Germinal center (tissue), 1 donor: ENCODE measurements around the gene HSP90AB1.
A peak's percentile ranks its signal among the peaks of the same experiment; 100 is the strongest.

ENCODE experiments used
- DNase-seq: peaks from one replicate; pipeline ENCODE4 v3.0.0; 2012; ENCODE audit warnings: mixed read lengths, low spot score

The HSP90AB1 gene

DNA sequence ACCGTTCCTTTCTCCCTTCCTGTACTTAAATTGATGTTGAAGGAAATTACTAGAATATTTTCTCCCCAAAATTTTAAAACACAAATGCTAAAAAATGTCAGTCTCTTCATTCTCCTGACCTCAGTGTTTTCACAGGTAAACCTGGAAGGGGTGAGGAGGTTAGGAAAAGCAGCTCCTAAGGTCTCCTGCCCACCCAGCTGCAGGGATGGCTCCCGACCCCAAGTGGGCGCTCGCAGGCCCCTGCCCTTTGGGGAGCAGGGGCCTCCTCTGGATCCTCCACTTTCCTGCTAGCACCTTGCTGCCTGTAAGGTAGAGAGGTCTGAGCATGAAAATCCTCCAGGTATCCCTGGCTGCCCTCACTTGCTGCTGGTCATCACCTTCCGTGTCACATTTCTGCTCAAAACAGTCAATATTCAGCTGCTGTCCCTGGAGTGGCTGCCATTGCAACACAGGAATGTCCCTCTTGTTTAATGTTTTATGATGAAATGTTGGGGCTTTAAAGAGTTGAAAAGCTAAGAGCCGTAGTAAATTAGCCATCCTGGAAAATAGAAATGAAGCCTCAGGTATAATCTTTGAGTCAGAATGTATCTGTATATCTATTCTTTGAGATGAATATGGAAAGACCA lies 10.9 kb upstream of the HSP90AB1 start:
- no peak for DNase-seq

DNA sequence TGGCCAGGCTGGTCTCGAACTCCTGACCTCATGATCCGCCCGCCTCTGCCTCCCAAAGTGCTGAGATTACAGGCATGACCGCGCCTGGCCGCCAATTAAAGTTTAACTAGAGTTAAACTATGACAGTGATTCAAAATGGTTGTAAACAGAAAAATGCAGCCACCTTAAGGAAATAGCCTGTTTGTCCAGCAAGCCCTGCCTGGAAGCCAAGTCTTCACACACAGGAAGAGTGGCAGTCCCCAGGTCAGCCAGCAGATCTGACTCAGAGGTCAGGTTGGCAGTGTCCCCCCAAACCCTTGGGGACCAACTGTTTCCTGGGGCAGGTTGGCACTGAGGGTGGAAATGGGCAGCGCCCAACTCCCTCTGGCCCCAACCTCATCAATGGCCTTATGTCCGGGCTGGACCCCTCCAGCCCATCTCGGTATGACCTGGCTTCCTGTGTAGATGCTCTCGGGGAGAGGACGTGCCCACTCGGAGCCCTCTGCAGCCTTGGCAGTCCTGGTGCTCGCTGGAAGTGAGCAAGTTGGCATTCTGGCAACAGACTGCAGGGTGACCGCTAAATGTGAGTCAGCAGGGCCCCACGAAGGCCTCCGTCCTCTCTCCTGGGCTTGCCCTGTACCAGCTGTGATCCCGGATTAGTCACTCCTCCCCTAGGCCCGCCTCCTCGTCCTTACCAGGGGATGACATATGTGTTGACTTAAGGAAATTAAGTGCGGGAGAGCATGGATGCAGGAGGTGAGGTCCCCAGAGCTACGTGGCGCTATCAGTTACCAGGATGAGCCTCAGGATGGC lies 9.7 kb upstream of the HSP90AB1 start:
- peak; percentile 54 for DNase-seq

DNA sequence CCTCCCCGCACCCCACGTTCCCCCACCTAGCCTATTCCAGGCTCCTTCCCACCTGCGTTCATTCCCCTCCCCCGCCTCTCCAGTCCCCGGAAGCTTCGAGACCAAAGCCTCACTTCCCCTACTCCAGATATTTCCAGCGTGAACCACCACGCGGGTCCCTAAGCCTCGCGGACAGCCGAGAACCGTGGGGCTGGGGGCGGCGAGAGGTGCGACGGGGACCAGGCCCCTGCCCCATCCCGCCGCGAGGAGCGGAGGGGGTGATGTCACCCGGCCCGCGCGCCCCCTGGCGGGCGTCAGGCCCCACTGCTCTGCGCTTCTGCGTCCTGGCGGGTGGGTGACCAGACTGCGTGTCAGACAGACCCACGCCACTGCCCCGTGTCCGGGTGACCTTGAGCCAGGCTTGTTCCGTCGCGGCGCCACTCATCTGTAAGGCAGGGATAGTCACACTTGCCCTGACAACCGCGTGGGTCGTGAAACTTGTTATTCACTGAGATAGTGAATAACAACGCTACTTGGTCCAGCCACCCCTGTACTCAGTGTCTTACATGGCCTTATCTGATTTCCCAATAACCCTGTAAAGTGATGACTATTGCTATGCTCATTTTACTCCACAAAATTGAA lies 9.0 kb upstream of the HSP90AB1 start:
- peak; percentile 86 for DNase-seq

DNA sequence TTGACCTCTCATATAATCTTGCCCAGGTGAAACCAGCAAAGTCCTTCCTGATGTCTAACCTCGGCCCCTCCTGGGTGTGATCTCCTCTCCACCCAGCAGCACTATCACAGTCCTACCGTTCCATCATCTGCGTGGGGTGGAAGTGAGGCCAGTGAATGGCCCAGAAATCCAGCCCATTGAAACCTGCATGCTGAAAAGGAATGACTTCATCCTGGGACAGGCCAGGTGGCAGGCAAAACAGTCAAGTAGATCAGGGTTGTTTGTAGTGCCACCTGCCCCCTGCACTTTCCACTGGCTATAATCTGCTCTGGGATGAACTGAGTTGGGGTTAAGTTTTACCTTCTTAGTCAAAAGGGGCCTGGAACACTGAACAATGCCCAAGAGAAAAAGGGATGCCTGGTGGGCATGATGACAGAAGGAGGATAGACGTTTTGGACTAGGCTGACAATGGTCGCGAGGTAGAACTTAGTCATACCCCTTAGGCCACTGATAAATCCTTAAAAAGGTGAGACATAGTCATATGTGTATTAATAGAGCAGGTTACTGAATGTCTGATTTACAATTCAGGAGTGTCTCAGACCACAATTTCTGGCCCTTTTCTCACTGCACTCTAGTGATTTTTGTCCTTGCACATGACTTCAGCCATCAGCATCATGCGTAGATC lies 8.1 kb upstream of the HSP90AB1 start:
- DNase-seq: no peak

DNA sequence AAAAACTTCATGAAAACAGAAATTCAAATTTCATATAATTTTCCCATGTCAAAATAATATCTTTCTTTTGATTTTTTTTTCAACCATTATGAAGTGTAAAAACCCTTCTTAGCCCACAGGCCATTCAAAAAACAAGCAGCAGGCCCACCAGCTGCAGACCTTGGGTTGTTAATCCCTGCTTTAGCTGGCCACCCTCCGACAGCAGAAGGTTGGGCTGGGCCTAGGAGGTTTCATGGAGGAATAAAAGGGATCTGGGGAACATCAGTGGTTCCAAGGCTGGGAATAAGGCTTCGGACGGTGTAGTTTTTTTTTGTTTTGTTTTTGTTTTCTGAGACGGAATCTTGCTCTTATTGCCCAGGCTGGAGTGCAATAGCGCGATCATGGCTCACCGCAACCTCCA lies 3.6 kb upstream of the HSP90AB1 start:
- no peak for DNase-seq

DNA sequence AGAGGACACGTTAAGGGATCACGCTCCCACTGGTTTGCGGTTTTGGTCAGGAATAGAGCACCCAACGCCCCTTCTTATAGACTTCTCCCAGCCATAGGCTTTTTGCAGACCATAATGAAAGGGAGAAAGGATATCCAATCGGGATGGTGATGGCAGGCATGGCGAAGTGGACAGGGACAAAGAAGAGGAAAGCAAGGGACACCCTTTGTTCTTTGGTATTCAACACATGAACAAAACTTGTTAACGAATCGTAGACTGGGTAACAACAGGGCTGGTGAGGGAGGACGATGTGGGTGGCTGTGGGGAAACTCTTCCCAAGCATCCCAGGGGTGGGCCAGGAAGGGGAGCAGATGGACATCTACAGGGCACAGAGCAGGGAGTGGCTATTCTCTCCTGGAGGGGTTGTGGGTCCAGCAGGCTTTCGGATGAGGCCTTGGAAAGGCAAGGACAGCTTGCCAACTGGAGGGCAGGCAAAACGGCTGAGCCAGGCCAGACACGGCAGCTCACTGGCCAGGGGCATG lies 1.4 kb upstream of the HSP90AB1 start:
- DNase-seq: no peak

DNA sequence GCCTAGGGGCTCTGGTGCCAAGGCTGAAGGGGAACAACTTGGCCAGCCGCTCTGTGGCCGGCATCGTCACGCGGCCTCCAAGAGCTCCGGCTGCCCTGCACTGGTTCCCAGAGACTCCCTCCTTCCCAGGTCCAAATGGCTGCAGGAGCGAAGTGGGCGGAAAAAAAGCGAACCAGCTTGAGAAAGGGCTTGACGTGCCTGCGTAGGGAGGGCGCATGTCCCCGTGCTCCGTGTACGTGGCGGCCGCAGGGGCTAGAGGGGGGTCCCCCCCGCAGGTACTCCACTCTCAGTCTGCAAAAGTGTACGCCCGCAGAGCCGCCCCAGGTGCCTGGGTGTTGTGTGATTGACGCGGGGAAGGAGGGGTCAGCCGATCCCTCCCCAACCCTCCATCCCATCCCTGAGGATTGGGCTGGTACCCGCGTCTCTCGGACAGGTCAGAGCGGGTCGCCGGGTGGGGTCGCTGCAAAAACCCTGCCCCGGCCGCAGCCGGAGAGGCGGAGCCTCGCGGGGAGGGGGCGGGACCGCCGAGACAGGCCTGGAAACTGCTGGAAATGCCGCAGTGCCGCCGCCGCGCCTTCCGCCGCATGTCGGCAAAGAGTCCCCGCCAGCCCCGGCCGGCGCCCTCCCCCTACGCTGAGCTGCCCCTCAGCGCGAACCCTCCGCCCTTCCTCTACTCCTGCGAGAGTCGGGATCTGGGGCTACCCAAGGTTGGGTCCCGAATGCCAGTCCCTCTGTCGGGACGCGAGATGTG lies 814 bp upstream of the HSP90AB1 start:
- DNase-seq: peak; percentile 83

DNA sequence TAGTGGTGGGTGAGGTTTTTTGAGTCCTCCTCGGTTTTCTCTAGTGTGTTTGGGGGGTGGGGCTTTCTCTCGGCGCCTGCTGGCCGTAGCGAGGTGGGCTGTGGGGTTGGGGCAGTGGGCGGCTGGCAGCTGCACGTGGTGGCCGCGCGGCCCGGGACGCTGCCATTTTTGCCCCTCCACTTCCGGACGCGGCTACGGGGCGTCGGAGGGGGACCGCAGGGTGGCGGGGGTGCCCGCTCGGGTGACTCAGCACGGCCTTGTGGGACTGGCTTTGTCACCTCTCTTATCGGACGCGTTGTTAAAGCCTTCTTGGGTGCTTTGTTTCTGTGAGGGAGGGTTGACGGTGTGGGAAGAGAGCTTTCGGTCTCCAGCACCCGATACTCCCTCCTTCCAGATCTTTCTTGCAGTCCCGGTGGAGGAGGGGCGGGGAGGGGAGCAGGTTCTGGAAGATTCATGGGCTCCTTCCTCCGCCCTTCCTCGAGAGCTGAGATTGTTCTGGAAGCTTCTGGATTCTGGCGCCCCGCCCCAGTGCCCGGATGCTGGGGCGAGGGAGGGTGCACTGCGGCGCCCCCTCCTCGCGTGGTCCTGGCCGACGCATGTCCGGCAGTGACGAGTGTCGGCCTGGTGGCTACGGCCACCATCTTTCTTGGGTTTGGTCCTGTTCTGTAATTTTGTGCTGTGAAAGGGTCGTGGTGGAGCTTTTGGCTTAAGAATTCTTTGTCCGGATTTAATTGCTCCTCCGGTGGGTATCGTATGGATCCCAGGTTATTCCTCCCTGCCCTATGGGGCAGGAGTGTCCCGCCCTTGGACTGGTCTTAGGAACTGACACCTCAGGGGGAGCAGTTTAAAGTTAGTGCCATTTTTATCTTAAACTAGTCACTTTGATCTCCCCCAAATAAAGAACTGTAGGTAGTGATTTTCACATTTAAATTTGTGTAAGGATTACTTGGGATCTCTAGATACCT lies 719 bp downstream of the HSP90AB1 start:
- peak; percentile 67 for DNase-seq

DNA sequence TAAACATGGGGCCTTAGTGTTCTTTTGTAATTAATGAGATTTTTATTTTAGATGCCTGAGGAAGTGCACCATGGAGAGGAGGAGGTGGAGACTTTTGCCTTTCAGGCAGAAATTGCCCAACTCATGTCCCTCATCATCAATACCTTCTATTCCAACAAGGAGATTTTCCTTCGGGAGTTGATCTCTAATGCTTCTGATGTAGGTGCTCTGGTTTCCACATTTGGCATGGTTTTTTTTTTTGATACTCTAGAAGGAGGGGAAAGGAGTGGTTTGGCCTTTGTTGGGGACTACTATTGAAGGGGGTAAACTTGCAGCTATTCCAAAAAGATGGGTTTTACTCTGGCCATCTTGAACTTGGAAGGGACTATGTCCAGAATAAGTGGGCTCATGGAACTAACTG lies 1.7 kb downstream of the HSP90AB1 start:
- no peak for DNase-seq

DNA sequence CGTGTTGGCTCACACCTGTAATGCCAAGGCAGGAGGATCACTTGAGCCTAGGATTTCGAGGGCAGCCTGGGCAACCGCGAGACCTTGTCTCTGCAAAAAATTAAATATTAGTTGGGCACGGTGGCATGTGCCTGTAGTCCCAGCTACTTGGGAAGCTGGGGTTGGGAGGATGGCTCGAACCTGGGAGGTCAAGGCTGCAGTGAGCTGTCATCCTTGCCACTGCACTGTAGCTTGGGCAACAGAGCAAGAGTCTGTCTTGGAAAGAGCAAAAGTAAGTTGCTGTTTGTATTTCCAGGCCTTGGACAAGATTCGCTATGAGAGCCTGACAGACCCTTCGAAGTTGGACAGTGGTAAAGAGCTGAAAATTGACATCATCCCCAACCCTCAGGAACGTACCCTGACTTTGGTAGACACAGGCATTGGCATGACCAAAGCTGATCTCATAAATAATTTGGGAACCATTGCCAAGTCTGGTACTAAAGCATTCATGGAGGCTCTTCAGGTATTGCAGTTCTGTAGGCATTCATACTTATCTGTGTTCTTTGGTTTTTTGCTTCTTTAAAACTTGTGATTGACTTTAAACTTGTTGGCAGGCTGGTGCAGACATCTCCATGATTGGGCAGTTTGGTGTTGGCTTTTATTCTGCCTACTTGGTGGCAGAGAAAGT lies 2.3 kb downstream of the HSP90AB1 start:
- DNase-seq: no peak

DNA sequence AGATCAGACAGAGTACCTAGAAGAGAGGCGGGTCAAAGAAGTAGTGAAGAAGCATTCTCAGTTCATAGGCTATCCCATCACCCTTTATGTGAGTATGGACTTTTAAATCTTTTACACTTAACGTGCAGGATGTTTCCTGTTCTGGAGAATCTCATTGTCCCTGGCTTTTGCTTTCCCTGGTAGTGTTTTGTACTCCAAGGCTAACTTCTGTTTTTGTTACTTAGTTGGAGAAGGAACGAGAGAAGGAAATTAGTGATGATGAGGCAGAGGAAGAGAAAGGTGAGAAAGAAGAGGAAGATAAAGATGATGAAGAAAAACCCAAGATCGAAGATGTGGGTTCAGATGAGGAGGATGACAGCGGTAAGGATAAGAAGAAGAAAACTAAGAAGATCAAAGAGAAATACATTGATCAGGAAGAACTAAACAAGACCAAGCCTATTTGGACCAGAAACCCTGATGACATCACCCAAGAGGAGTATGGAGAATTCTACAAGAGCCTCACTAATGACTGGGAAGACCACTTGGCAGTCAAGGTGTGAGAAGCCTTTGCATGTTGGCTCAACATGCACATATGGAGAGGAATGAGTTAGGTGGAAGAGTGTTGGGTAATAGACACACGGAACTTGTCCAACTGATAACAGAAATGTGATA lies 3.3 kb downstream of the HSP90AB1 start:
- no peak for DNase-seq

DNA sequence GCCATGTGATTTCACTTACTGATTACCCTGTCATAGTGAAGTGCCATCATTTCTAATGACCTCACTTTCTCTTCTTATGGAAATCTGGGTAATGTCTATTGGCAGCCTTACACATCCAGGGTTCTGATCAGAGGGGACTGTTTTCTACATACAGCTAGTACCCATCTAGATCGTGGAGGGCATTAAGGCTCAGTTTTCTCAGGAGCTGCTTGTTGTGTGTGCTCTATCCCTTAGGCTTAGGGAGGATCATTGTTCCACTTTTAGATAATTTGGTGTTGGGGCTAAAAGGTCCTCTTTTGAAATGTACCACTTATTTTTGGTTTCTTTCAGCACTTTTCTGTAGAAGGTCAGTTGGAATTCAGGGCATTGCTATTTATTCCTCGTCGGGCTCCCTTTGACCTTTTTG lies 3.8 kb downstream of the HSP90AB1 start:
- DNase-seq: no peak

DNA sequence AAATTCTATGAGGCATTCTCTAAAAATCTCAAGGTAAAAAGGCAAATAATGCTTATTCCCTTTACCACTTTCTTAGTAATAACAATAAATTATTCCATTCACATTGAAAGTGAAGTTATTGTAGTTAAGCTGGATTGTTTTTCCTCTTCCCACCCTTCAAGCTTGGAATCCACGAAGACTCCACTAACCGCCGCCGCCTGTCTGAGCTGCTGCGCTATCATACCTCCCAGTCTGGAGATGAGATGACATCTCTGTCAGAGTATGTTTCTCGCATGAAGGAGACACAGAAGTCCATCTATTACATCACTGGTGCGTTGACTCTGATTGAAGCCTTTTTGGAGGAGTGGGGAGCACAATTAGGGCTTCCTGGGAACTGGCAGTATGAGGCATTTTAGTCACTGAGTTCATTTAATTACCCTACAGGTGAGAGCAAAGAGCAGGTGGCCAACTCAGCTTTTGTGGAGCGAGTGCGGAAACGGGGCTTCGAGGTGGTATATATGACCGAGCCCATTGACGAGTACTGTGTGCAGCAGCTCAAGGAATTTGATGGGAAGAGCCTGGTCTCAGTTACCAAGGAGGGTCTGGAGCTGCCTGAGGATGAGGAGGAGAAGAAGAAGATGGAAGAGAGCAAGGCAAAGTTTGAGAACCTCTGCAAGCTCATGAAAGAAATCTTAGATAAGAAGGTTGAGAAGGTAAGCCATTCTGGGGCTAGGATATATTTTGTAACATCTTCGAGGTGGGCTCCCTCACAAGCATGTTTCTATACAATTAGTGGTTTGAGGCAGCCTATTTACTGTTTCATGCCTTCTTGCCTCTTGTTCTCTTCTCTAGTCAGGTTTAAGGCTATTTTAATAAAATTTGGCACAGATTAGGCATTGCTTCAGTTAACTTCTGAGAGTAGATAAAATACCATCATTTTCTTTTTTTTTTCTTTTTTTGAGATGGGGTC lies 4.9 kb downstream of the HSP90AB1 start:
- no peak for DNase-seq

DNA sequence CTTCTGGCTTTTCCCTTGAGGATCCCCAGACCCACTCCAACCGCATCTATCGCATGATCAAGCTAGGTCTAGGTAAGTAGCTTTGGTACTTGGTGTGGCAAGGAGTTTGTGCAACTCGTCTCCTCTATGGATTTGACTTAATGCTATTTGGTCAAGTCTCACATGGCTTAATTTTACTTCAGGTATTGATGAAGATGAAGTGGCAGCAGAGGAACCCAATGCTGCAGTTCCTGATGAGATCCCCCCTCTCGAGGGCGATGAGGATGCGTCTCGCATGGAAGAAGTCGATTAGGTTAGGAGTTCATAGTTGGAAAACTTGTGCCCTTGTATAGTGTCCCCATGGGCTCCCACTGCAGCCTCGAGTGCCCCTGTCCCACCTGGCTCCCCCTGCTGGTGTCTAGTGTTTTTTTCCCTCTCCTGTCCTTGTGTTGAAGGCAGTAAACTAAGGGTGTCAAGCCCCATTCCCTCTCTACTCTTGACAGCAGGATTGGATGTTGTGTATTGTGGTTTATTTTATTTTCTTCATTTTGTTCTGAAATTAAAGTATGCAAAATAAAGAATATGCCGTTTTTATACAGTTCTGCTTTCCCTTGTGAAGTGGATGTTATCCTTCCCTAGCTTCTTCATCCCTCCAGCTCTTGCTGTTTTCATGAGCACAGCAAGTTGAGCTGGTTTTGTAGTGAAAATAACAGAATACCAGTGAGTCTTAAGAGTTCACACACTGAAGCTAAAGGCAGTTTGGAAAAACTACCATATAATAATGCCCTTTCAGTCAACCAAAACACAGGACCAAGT lies 6.6 kb downstream of the HSP90AB1 start:
- no peak for DNase-seq

DNA sequence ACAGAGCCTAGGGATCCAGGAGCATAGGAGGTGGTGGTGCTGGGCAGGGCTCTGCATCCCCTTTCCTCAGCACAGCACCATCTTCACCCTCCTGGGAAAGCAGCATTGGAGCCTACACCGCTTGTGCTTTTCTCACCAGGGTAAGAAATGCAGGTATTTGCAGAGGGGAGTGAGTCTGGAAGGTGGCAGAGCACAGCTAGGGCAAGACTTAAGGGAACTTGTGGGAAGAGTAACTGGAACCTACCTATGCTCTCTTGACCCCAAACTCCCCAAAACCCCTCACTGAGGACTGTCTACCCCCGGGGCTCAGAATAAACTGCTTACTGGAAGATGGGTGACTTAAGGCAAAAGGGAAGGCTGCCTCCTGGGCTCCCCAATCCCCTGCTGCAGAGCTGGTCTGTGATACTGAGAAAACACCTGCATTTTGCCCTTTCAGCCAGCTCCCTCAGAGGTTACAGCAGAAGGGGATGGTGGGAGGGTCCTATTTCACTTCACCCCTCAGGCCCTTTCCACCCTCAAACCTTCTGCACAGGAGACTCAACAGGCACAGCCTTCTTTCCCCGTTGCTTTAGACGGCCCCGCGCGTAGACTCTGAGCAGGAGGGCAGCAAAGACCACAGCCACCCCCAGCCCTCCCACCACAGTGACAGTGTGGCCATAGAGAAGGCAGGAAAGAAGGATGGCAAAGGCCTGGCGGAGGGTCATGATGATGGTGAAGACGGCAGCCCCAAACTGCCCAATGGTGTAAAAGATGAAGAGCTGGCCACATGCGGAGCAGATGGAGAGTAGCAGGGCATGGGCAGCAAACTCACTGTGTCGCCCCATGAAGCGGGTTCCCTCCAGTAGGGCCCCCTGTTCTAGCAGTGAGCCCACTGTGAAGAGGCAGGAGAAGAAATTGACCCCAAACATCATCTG lies 7.5 kb downstream of the HSP90AB1 start:
- DNase-seq: no peak

DNA sequence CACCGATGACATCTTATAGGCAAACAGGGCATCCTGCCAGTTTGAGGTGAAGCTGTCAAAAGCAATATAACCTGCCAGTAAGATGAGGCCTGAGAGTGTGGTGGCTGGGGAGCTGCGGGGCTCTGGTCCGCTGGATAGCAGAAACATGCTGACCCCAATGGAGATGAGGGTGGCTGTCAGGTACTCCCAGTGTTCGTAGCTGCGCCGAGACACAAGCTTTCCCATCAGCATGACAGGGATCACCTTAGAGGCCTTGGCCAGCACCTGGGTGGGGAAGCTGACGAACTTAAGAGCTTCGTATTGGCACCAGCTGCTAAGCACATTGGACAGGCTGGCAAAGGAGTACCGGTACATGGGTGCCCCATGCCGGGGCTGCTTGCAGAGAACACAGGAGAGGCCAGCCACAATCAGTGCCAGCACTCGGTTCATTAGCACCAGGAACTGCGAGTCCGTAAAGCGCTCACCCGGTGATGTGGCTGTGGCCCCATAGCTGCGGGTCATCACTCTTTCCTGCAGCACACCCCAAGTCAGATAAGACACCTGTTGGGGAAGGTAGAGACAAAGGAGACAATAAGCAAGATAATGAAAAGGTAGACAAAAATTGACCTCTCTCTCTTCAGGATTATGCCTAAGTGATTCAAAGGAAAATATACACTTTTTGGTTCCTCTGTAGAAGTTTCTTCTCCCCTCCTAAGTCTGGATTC lies 8.4 kb downstream of the HSP90AB1 start:
- no peak for DNase-seq
